ENCODE results near the gene AP2S1.
A peak's percentile ranks its signal among the peaks of the same experiment; 100 is the strongest.
"Not testable (repeated sequence)": the region's sequence is repeated elsewhere in the genome, so short reads cannot be mapped to it uniquely, and the experiment has no call there.

The AP2S1 gene

DNA sequence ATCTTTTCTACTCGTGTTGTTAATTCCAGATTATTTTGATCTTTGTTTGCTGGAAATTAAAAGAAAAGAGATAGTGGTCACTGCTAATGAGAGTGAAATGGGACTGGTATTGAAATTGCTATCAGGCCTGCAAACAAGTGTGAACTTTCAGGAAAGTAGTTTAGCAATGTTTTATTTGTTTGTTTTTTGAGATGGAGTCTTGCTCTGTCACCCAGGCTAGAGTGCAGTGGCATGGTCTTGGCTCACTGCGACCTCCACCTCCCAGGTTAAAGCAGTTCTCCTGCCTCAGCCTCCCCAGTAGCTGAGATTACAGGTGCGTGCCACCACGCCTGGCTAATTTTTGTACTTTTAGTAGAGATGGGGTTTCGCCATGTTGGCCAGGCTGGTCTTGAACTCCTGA lies 20.5 kb upstream of the AP2S1 start:
- H3K27ac ChIP-seq: peak overlapping the region in 1 of 21 experiments; percentile 11

DNA sequence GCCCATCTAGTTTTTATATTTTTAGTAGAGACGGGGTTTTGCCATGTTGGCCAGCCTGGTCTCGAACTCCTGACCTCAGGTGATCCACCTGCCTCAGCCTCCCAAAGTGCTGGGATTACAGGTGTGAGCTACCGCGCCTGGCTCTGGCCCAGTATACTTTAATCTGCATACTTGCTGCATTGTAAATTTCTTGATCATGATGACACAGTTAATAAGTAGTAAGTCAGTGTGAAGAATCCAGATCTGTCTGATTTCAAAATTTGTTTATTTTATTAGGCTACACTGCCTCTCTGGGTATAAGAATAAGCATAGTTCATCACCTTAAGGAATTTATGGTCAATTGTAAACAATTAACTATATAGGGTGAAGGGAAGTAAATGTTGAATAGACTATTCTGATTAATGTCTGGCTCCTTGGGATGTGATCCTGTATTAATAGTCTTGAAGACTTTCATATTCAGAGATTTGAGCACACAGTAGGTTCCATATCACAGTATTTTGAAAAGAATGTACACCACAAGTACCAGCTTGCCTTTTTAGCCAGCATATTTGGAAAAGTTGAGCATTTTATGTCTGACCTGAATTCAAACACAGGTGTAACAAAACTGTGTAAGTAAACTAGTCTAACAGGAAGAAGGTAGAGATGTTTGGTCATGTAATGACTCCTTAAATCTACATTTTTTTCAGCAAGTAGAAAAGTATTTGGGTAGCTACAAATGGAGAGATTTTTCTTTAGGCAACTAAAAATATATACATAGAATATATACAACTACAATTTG lies 17.6 kb upstream of the AP2S1 start:
- no peak overlapping the region for H3K27ac ChIP-seq

More for the DNA sequence above, 20.5 kb upstream of the AP2S1 start:
- not testable (repeated sequence) for H3K4me3 ChIP-seq

DNA sequence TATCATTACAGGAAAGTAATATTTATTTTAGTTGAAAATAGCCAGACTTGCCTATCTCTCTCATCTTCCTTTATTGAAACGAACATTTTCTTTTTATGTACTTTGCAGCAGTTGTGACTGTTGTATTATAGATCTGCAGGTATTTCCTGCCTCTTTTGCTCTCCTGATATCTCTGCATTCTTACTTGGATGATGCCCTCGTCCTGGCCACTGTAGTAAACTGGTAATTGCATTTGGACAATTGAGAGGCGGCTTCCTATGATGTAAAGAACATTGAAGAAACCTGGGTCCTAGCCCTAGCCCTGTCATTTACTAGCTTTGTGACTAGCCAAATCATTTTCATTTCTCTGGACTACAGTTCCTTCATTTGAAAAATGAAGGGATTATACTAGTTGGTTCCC lies 16.5 kb upstream of the AP2S1 start:
- H3K4me3 ChIP-seq: no peak overlapping the region
- H3K27ac ChIP-seq: no peak overlapping the region

More for the DNA sequence above, 17.6 kb upstream of the AP2S1 start:
- no peak overlapping the region for H3K4me3 ChIP-seq

DNA sequence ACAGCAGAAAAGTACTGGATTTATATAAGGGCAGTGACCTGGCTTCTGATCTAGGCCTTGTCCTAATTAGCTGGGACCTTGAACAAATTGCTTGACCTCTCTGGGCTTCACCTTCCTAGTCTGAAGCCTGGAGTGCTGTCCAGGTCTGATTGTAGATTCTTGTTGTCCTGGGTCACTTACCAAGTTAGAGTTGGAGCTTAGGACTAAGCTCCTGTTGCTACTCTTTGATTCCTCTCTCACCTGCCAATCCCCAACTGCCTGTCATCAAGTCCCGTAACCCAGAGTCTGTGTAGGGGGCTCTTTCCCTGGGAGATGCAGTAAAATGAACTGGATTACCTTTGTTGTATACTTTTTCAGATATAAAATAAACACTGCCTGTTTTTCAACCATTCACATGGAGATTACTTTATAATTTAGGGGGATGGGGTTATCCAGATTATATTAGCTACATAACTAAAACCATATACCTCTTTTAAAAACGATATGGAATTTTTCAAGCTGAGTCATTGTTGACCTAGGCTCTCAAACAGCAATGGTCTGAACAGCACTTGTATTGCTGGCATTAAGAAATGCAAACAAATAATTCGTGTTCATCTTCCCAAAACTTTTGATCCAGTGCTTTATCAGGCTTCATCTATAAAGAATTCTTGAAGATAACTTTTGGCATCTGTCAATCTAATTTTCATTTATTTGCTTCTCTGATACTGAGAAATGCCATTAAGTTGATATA lies 15.9 kb upstream of the AP2S1 start:
- H3K27ac ChIP-seq: no peak overlapping the region
- no peak overlapping the region for H3K4me3 ChIP-seq

DNA sequence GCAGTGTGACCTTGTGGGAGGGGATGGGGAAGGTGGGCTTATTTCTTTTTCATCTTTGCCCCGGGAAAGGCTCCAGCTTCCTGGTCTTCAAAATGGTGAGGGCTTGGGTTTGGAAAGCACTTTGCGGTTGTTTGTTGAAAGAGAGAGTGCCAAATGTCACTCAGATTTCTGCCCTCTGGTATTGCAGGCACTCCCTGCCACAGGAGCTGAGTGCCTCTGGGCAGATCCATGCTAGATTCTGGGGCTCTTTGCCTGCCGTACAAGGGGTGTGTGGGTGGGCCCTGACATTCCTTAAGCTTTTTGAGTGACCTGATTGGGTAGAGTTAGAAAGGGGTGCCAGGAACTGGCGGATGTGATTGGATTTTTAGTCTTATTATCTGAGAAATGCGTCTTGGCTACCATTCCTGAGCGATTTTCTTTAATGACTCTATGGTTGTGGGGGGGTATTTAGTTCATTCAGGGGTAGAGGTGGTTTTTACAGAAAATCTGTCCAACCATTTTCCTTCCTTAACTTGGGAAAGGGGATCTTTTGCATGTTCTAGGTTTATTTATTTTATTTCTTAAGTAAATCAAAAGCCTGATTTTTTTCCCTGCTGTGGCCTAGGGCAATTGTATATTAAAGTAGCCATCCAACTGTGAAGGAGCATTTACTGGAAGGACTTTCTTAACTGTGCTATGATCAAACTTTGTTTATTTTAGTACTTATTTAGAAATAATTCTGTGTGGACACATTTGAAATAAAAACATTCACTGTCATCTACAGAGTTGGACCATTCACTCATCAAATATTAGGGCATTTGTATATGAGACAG lies 13.4 kb upstream of the AP2S1 start:
- Histone ChIP-seq H3K4me3 (peak overlapping the region in 2 of 7 experiments; percentile 7 to 15), H3K27ac (peak overlapping the region in 9 of 21 experiments; percentile 0 to 98 (median 43))

DNA sequence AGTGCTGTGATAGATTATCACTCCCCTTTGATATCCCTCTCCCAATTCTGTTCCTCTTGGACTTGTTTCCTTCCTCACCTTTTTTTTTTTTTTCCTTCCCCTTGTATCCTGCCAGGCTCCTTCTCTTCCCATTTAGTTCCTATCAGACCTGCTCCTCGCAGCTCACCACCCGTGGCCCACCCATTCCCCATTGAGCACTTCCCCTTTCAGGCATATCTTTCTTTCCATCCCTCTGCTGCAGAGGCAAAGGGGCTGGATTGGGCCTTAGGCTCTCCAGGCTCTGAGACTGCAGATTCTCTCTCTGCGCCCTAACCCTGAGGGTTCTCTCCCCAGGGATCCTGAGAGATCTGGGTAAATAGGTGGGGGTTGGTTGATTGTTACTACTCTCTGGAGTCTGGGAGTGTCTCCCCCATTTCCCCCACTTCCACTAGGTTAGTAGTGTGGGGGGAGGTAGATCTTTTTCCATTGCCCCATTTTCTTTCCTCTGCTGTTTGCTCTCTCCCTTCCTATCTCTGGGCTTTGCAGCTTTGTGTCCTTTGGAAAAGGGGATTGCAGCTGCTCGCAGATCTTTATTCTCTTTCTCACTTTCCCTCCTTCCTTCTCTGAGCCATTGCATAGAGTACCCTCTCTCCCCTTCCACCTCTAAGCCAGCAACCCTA lies 12.5 kb upstream of the AP2S1 start:
- Histone ChIP-seq H3K4me3 (peak overlapping the region in 4 of 7 experiments; percentile 15 to 97 (median 88)), H3K27ac (peak overlapping the region in 12 of 21 experiments; percentile 0 to 99 (median 90))

DNA sequence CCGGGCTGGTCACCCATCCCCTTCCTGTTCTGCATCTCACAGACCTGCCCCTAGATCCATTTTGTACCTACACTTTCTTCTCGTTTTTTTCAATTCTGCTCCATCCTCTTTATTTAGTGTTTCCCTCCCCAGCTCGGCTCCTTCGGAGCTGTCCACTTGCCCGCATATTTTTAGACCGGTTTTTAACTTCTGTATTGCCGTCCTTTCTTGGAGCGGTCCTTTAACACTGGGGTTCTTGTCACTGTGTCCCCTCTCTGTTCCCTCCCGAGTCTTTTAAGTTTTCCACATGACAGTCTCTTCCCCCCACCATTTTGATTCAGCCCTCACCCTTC lies 11.8 kb upstream of the AP2S1 start:
- H3K27ac ChIP-seq: peak overlapping the region in 12 of 21 experiments; percentile 43 to 99 (median 95)
- peak overlapping the region in 6 of 7 experiments; percentile 78 to 97 (median 92) for H3K4me3 ChIP-seq

DNA sequence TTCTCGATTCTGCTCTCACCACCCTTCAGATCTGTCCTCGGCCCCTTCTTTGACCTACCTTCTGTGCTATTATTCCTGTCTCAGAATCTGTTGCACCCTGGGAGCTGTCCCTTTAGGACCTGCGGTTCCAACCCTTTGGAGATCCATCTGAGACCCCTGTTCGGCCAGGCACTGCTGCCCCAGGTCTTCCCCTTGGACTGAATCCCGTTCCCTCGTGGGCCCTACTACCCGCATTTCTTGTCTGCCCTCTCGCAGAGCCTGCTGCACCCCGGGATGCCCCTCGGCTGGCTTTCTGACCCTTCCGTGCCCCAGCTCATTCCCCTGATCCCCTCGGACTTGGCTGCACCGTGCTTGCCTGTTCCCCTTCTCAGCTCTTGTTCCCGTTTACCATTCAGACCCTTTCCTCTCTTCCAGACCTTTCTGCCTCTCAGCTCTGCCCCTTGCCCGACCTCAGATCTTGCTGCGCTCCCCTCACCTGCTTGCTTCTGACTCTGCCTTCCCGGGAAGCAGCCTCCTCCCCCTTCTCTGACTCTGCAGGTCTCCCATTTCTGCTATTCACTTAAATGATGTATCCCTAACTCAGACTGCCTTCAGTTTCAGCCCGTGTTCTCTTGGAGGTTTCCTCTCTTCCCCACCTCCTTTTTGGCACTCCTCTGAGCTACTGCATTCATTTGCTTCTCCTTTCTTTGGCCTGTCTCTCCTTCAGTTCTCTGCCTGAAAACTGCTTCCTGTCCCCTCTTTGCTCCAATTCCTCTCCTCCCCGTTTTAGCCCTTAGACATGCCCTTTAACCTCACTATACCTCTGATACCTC lies 11.3 kb upstream of the AP2S1 start:
- H3K27ac ChIP-seq: peak overlapping the region; percentile 26 to 100 (median 95)

DNA sequence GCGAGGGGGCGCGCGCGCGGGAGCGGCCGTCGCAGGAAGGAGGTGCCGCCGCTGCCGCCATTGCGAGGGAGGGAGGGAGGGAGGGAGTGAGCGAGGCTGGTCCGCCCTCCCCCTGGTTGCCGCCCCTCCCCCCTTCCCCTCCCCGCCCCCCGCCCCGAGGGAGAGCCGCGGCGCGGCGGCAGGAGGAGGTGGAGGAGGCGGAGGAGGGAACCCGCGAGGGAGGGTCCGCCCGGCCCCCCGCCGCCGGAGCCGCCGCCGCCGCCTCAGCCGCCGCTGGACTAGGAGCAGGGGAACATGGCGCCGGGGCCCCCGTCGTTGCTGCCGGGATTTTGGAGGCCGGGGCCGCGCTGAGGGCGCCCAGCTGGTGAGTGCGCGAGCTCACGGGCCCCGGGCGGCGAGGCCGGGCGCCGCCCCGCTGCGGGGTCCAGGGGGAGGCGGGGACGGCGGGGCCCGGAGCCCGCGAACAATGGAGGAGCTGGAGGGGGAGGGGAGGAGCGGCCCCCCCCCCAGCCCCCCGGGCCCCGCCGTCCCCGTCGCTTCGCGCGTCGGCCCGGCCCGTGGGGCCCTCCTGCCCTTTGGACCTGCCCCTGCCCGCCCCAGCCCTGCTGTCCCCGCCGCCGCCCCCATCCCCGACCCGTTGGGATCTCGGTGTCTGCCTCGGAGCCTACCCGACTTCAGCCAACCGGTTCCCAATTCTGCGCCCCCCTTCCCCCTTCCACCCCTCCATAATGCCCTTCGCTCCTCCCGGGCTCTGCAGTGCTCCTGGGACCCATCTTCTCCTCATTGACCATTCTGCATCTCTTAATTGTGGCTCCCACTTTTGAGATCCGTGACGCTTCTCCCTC lies 10.4 kb upstream of the AP2S1 start, which contains the start of gene ARHGAP35:
Gene ARHGAP35, plus strand, starts transcription at position 152 of the 845 bp plus-strand sequence. CDS start 57,679 bp downstream, outside the sequence.
- Histone ChIP-seq H3K27ac (peak within 1 kb of the TSS; percentile 74 to 100 (median 95)), H3K4me3 (peak within 1 kb of the TSS; percentile 78 to 97 (median 91))

More for the DNA sequence above, 11.3 kb upstream of the AP2S1 start:
- peak overlapping the region; percentile 78 to 97 (median 91) for H3K4me3 ChIP-seq

DNA sequence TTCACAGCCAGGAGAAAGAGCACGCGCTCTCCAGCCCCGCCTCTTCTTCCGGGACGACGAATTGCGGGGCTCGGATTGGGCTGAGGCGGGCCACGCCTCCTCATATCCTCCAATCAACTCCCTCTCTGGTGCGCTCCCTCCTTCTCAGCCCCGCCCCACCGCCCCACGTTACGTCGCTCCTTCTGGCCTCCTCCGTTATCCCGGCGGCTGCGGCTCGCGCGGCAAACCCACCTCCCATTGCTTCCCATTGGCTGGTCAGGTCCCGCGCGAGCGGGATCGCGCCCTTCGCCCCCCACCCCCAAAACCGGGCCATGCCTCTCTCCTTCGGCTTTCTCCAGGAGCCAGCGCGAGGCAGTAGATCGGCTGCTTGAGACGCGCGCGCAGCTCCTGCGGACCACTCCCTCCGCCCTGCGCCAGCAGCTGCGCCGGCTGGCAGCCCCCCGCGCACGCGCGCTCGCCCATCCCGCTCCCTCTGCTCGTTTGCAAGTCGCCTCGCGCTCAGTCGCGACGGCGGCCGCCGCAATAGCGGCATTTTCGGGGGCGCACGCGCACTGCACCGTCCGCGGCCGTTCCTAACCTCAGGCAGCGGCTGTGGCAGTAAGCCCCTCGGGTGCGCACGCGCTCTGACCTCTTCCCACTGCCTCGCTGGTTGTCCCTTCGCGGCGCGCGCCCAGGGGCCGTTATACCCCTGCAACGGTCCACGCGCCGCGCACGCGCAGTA lies 9.6 kb upstream of the AP2S1 start:
- Histone ChIP-seq H3K27ac (peak overlapping the region; percentile 74 to 100 (median 95)), H3K4me3 (peak overlapping the region; percentile 78 to 97 (median 91))

DNA sequence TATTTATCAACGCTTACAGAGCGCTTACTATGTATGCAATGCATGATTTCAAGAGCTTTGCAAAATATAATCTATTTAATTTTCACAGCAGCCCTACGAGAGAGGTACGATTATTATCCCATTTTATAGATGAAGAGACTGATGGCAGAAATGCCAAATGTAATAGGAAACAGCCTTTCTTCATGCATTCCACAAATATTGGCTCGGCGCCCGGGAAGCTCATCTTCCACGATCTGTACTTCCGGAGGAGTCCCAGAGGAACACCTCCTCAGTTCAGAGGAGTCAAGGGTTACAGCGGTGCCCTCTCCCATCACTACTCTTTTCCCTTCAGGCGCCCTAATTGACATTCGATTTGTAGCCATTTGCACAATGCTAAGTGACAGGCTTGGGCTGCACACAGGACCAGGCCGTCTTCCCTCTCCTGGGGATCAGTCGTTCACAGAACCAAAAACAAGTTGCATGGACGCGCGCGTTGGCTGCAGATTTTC lies 9.0 kb upstream of the AP2S1 start:
- H3K27ac ChIP-seq: peak overlapping the region in 13 of 21 experiments; percentile 2 to 100 (median 96)
- H3K4me3 ChIP-seq: peak overlapping the region in 6 of 7 experiments; percentile 85 to 97 (median 93)

DNA sequence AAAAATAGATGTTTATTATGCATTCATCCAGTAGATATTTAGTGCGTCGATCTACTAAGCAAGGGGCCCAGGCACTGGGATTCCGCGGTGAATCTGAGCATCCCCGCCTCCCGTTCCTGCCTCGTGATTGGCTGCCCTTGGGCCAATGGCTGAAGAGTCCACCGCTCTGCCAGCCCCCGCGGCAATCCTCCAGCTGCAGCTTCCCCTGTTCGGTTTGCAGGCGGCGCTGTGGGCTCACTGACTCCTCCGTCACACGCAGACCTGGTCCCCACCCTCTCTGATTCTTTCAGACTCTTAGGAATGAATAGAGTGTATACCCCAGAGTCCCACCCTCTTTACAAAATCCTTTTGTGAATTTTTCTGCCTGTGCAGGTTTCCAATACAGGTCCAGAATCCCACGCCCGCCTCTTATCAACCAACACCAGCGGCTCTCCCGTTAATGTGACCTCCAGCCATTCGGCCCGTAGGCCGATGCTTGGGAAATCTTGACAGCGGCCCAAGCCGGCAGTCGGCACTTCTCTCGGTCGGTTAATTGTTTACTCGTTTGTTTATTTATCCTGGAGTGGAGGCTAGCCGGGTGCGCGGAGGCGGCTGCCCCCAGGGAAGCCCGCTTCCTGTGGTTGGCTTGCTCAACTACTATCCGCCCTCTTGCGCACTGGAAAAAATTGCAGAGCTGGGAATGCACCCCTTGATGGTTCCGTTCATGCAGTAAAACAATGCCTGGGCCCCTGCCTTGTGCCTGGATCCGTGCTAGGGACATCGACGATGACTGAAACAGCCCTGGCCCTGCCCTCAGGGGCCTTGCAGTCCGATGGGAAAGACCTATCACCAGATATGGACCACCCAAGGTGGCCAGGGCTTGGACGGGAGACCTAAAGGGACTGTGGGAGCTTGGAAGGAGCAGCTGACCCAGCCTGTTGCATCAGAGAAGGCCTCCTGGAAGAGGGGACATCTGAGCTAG lies 5.7 kb upstream of the AP2S1 start:
- H3K4me3 ChIP-seq: peak overlapping the region; percentile 14 to 42 (median 31)
- peak overlapping the region in 20 of 21 experiments; percentile 19 to 88 (median 74) for H3K27ac ChIP-seq

DNA sequence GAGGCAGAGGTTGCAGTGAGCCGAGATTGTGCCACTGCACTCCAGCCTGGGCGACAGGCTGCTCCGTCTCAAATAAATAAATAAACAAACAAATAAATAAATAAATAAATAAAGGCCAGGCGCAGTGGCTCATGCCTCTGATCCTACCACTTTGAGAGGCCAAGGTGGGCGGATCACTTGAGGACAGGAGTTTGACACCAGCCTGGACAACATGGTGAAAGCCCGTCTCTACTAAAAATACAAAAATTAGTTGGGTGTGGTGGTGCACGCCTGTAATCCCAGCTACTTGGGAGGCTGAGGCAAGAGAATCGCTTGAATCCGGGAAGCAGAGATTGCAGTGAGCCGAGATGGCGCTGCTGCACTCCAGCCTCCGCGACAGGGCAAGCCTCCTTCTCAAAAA lies 4.1 kb upstream of the AP2S1 start:
- H3K27ac ChIP-seq, H3K4me3 ChIP-seq: not testable (repeated sequence)

DNA sequence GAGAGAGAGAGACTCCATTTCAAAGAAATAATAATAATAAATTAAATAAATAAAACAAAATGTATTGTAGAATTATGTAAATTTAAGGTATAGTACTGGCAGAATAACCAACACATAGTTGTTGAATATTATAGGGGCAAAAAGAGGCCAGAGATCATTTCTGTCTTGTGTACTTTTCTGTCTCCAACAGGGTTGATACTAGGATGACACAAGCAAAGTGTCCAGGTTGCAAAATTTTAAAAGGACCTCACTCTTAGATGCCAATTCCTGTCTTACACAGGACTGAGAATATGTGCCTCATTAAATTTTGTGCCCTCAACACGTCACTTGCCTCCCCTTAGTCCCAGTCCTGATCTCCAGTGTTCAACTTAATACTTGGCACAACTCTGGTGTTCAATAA lies 2.2 kb upstream of the AP2S1 start:
- Histone ChIP-seq H3K4me3 (no peak overlapping the region), H3K27ac (no peak overlapping the region)

DNA sequence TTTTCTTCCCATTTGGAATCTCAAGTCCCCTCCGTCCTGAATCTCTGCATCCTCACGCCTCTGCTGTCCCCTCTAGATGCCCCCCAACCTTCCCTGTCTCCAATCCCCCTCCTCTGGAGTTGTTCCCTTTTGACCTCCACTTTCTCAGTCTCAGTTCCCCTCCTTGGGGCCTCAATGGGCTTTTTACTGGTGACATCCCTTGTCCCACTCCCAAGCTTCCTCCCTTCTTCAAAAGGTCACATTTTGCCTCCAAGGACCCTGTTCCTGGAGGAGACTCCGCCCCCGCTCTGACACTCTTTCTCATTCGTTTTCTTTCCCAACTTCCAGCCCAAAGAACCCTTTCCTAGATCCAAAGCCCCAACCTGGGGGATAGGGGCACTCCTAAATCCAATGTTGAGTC lies 1.0 kb downstream of the AP2S1 start:
- Histone ChIP-seq H3K27ac (peak overlapping the region in 20 of 21 experiments; percentile 37 to 95 (median 90)), H3K4me3 (peak overlapping the region; percentile 55 to 91 (median 81))

DNA sequence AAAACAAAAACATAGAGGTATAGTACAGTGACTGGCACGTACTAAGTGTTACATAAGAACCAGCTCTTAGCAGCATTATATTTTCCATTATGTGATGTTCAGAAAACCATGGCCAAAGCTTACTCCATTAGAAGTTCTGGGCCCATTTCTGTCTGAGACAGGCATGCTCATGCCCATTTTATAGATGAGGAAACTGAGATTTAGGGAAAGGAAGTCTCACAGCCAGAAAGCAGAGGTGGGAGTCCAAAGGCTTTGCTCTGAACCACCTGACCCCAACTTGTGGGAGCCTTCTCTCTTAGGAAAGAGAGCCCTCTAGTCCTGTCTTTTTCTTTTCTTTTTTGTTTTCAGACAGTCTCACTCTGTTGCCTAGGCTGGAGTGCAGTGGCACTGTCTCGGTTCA lies 2.3 kb downstream of the AP2S1 start:
- Histone ChIP-seq H3K4me3 (no peak overlapping the region), H3K27ac (peak overlapping the region in 5 of 21 experiments; percentile 88 to 95 (median 93))
